ENCODE measurements around the gene USH2A. TPM values are rescaled to one million over a fixed set of nuclear protein-coding genes. Genes with fewer than 3 reads are reported as not detected.

Gene USH2A
- total and polyA plus RNA-seq, 11 donors: 0.03 to 4.7 (median 1.7) TPM

GRCh38 chr1:215857317-215857716 is 565.9 kb downstream of the USH2A start:
- no peak overlapping the region for H3K27ac ChIP-seq
- TF ChIP-seq CTCF (IDR thresholded peaks at IDR 0.05) (no peak), POLR2A (IDR thresholded peaks at IDR 0.05) (no peak)
- no peaks in the 10 kb centered on the region for H3K36me3 ChIP-seq
- H3K4me1 ChIP-seq: no peaks in the 10 kb centered on the region
- ATAC-seq: no peak
- peaks cover 0 to 37% (median 3%) of the 10 kb centered on the region in 12 donors for H3K9me3 ChIP-seq
- DNase-seq: no peak
- H3K4me3 ChIP-seq: no peak overlapping the region
- WGBS, 4 donors: 59 to 90% (median 80%) methylated on average over 2 of the region's 2 CpGs
- intact Hi-C loops (cut with DNase I): no loop called here
- no peaks in the 10 kb centered on the region for H3K27me3 ChIP-seq

DNA sequence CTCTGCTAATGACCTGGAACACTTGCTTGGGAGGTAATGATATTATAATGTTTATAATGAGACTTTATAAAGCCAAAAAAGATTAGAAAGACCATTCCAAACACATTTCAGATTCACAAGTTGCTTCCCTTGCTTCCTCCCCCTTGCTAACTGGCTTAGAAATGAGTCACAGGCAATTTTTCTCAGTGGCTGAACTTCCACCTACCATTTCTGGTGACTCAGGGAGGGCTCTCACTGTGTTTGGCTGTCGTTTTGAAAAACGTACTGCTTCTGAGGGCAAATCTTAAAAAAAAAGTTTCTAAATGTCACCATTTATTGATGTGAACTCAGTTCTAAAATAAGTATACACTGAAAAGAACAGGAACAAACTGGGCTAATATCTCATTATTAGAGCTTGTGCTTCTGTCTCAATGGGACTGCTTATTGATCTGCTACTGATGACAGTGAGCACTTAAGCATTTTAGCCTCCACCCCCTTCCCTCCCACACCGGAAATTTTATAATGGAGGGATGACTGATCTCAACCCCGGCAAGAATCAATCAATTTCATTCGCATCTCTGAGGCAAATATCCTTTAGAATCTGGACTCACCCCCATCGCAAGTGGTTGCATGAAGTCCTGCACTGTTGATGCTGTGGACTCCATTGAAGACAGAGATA is 577.9 kb downstream of the USH2A start:
- TF ChIP-seq POLR2A (IDR thresholded peaks at IDR 0.05): no peak
- no peak for TF ChIP-seq CTCF (IDR thresholded peaks at IDR 0.05)
- WGBS, 4 donors: 72 to 81% (median 76%) methylated on average over 6 of the region's 6 CpGs
- intact Hi-C loops (cut with DNase I): no loop called here
- no peak overlapping the region for H3K4me3 ChIP-seq
- DNase-seq: no peak
- H3K27ac ChIP-seq: no peak overlapping the region
- H3K9me3 ChIP-seq: peaks cover 0 to 19% (median 2%) of the 10 kb centered on the region in 12 donors
- ATAC-seq: no peak
- H3K27me3 ChIP-seq: no peaks in the 10 kb centered on the region
- no peaks in the 10 kb centered on the region for H3K4me1 ChIP-seq
- H3K36me3 ChIP-seq: no peaks in the 10 kb centered on the region

- H3K27ac ChIP-seq: no peak overlapping the region
- no peak overlapping the region for H3K4me3 ChIP-seq
- intact Hi-C loops (cut with DNase I): no loop called here
- no peak for TF ChIP-seq POLR2A (IDR thresholded peaks at IDR 0.05)
- TF ChIP-seq CTCF (IDR thresholded peaks at IDR 0.05): no peak
- 78 to 83% (median 82%) methylated on average over 2 of the region's 2 CpGs for WGBS, 4 donors
- H3K9me3 ChIP-seq: peaks cover 0 to 19% (median 2%) of the 10 kb centered on the region in 12 donors
- DNase-seq: no peak
- no peaks in the 10 kb centered on the region for H3K27me3 ChIP-seq
- H3K4me1 ChIP-seq: no peaks in the 10 kb centered on the region
- H3K36me3 ChIP-seq: no peaks in the 10 kb centered on the region
- ATAC-seq: no peak
These were observed 578.5 kb downstream of the USH2A start for GRCh38 chr1:215844777-215845176.

- TF ChIP-seq CTCF (IDR thresholded peaks at IDR 0.05) (no peak), POLR2A (IDR thresholded peaks at IDR 0.05) (no peak)
- Histone ChIP-seq H3K9me3 (peaks cover 0 to 19% (median 2%) of the 10 kb centered on the region in 12 donors), H3K27ac (no peak overlapping the region), H3K4me1 (no peaks in the 10 kb centered on the region), H3K27me3 (no peaks in the 10 kb centered on the region), H3K4me3 (no peak overlapping the region), H3K36me3 (no peaks in the 10 kb centered on the region)
- ATAC-seq: no peak
- intact Hi-C loops (cut with DNase I): no loop called here
- no peak for DNase-seq
- WGBS, 4 donors: 49 to 54% (median 50%) methylated on average over 4 of the region's 4 CpGs
These were observed 579.0 kb downstream of the USH2A start for GRCh38 chr1:215844266-215844665.
